OCI-LY1 (cell line): ENCODE data around the gene ODAD2.
"Not testable (repeated sequence)": the region's sequence is repeated elsewhere in the genome, so short reads cannot be mapped to it uniquely, and the experiment has no call there.

Experiments used
- H2AFZ ChIP-seq: fragments of 200-600 bp; sonication (generic), shearing (Covaris generic); 2 replicates; pipeline ENCODE4 v1.6.0; 2014; ENCODE audit warnings: antibody characterized with exemption, mild to moderate bottlenecking, low read length
- H3F3A ChIP-seq: fragments of 200-600 bp; sonication (generic), shearing (Covaris generic); 2 replicates; pipeline ENCODE4 v1.6.0; 2014; ENCODE audit warnings: mild to moderate bottlenecking, antibody characterized with exemption, low read length, moderate library complexity; ENCODE audit not compliant: insufficient read depth
- H3K27ac ChIP-seq: fragments of 200-600 bp; sonication (generic); 2 replicates; pipeline ENCODE4 v1.5.1; 2014; ENCODE audit warnings: low read length, mixed run types, mild to moderate bottlenecking, low read depth; ENCODE audit not compliant: poor library complexity, severe bottlenecking
- H3K27me3 ChIP-seq: fragments of 200-600 bp; sonication (generic); 2 replicates; pipeline ENCODE4 v1.6.0; 2014; ENCODE audit warnings: antibody characterized with exemption, mild to moderate bottlenecking, low read length, moderate library complexity; ENCODE audit not compliant: insufficient read depth
- H3K36me3 ChIP-seq: fragments of 200-600 bp; sonication (generic); 2 replicates; pipeline ENCODE4 v1.6.1; 2014; ENCODE audit warnings: mild to moderate bottlenecking, antibody characterized with exemption, low read length, moderate library complexity, mixed read lengths; ENCODE audit not compliant: insufficient read depth
- H3K4me1 ChIP-seq: fragments of 200-600 bp; sonication (generic); 2 replicates; pipeline ENCODE4 v1.5.1; 2014; ENCODE audit warnings: mild to moderate bottlenecking, low read length, moderate library complexity; ENCODE audit not compliant: insufficient read depth, severe bottlenecking
- H3K4me2 ChIP-seq: fragments of 200-600 bp; sonication (generic), shearing (Covaris generic); 2 replicates; pipeline ENCODE4 v1.6.1; 2014; ENCODE audit warnings: low read length
- H3K4me3 ChIP-seq: fragments of 200-600 bp; sonication (generic); 2 replicates; pipeline ENCODE4 v1.5.1; 2014; ENCODE audit warnings: low read length, low read depth, mild to moderate bottlenecking, mixed read lengths; ENCODE audit not compliant: poor library complexity, severe bottlenecking
- H3K79me2 ChIP-seq: fragments of 200-600 bp; shearing (Covaris generic); 2 replicates; pipeline ENCODE4 v1.6.1; 2016; ENCODE audit warnings: mixed run types, low read length, mixed read lengths; ENCODE audit not compliant: insufficient read depth
- H3K9ac ChIP-seq: fragments of 200-600 bp; sonication (generic), shearing (Covaris generic); 2 replicates; pipeline ENCODE4 v1.6.1; 2014; ENCODE audit warnings: mild to moderate bottlenecking, low read length, mixed read lengths
- H3K9me2 ChIP-seq: fragments of 200-600 bp; sonication (generic), shearing (Covaris generic); 2 replicates; pipeline ENCODE4 v1.6.1; 2014; ENCODE audit warnings: low read depth, mild to moderate bottlenecking, low read length, mixed read lengths
- H3K9me3 ChIP-seq: fragments of 200-600 bp; shearing (Covaris generic); 2 replicates; pipeline ENCODE4 v1.6.1; 2014; ENCODE audit warnings: low read length, mixed read lengths
- H4K20me1 ChIP-seq: fragments of 200-600 bp; sonication (generic), shearing (Covaris generic); 2 replicates; pipeline ENCODE4 v1.6.0; 2016; ENCODE audit warnings: mild to moderate bottlenecking, low read length; ENCODE audit not compliant: insufficient read depth
- CTCF ChIP-seq: fragments of 200-600 bp; sonication (generic), shearing (Covaris generic); IDR thresholded peaks from 2 replicates; pipeline ENCODE4 v1.5.1; 2017; ENCODE audit warnings: mild to moderate bottlenecking, antibody characterized with exemption, low read length, moderate library complexity, mixed read lengths
- EZH2 ChIP-seq: fragments of 200-600 bp; sonication (generic), shearing (Covaris generic); IDR thresholded peaks from 2 replicates; pipeline ENCODE4 v1.8.0; 2017; ENCODE audit warnings: borderline replicate concordance, mixed run types, mild to moderate bottlenecking, antibody characterized with exemption, low read length, moderate library complexity, mixed read lengths

Gene ODAD2

DNA sequence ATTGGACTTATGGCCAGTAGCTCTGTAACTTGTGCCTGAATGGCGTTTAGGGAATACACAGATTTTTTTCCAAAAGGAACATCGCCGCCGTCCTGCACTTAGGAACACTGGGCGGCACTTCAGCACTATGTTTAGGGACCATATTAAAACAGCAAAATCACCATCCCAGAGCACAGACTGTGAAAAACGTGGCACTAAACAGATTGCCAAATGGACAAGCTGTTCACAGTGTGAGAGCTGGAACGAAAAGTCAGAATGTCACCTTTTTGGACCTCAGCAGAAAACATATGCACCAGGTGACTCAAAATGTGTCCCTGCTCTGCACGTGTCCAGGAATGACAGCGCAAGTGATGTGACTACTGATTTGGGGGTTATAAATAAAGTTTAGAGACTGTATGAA is 87.9 kb downstream of the ODAD2 start:
- Histone ChIP-seq H2AFZ (no peak overlapping the region), H3K9me3 (no peaks in the 10 kb centered on the region), H3K36me3 (no peaks in the 10 kb centered on the region), H3K4me1 (no peaks in the 10 kb centered on the region), H3K9ac (no peak overlapping the region), H3F3A (no peaks in the 10 kb centered on the region), H3K4me3 (no peak overlapping the region), H3K79me2 (no peaks in the 10 kb centered on the region), H3K27me3 (no peaks in the 10 kb centered on the region), H4K20me1 (no peaks in the 10 kb centered on the region), H3K4me2 (no peak overlapping the region), H3K27ac (no peak overlapping the region), H3K9me2 (no peaks in the 10 kb centered on the region)
- TF ChIP-seq CTCF, result no peak
- TF ChIP-seq EZH2, result no peak

DNA sequence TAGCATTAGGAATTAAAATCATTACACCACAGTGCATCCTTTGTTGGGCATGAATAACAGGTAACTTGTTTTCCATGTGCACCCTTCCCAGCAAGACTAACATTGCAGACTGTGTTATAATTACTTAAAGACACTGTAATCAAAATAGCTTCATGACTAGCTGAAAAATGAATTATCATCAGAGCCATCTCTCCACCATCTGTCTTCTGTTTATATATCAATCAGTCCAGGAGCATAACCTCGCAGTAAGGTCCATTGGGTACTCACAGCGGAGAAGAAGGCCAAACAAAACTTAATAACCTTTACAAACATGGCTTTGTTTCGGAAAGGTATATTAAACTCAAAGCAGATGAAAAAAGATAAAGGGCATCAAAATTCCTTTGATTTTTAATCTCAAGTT is 90.6 kb downstream of the ODAD2 start:
- H3K27ac ChIP-seq, result no peak overlapping the region
- no peaks in the 10 kb centered on the region for H3K27me3 ChIP-seq
- no peak overlapping the region for H2AFZ ChIP-seq
- H3K4me1 ChIP-seq, result no peaks in the 10 kb centered on the region
- no peaks in the 10 kb centered on the region for H3F3A ChIP-seq
- H3K4me2 ChIP-seq, result no peak overlapping the region
- no peak overlapping the region for H3K4me3 ChIP-seq
- TF ChIP-seq EZH2 (no peak), CTCF (no peak)
- H3K79me2 ChIP-seq, result no peaks in the 10 kb centered on the region
- H4K20me1 ChIP-seq, result no peaks in the 10 kb centered on the region
- H3K36me3 ChIP-seq, result no peaks in the 10 kb centered on the region
- no peaks in the 10 kb centered on the region for H3K9me3 ChIP-seq
- H3K9ac ChIP-seq, result no peak overlapping the region
- H3K9me2 ChIP-seq, result no peaks in the 10 kb centered on the region

DNA sequence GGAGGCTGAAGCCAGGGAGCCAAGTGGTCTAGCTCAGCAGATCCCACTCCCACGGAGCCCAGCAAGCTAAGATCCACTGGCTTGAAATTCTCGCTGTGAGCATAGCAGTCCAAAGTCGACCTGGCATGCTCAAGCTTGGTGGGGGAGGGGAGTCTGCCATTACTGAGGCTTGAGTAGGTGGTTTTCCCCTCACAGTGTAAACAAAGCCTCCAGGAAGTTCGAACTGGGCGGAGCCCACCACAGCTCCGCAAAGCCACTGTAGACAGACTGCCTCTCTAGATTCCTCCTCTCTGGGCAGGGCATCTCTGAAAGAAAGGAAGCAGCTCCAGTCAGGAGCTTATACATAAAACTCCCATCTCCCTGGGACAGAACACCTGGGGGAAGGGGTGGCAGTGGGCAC is 99.4 kb downstream of the ODAD2 start:
- H3K9me2 ChIP-seq, H3K4me2 ChIP-seq, H3K27ac ChIP-seq: not testable (repeated sequence)

GRCh38 chr10:27899058-27899457 is 99.8 kb downstream of the ODAD2 start:
- Histone ChIP-seq H3K4me3 (no peak overlapping the region), H3K27me3 (no peaks in the 10 kb centered on the region), H3K9me2 (no peaks in the 10 kb centered on the region), H3K27ac (no peak overlapping the region), H3K4me1 (no peaks in the 10 kb centered on the region), H3K9me3 (no peaks in the 10 kb centered on the region), H3K9ac (no peak overlapping the region), H3K36me3 (no peaks in the 10 kb centered on the region), H4K20me1 (no peaks in the 10 kb centered on the region), H3F3A (no peaks in the 10 kb centered on the region), H3K4me2 (no peak overlapping the region), H3K79me2 (no peaks in the 10 kb centered on the region), H2AFZ (no peak overlapping the region)
- TF ChIP-seq EZH2 (no peak), CTCF (no peak)

More for the DNA sequence above, 99.4 kb downstream of the ODAD2 start:
- H3F3A ChIP-seq, H2AFZ ChIP-seq, H3K4me3 ChIP-seq, H3K9me3 ChIP-seq, H3K36me3 ChIP-seq, H3K27me3 ChIP-seq, H4K20me1 ChIP-seq, H3K9ac ChIP-seq, H3K79me2 ChIP-seq, H3K4me1 ChIP-seq: not testable (repeated sequence)
